Glutamatergic neuron (in vitro differentiated cells): ENCODE data around the gene KRTAP10-1. TPM values are rescaled to one million over a fixed set of nuclear protein-coding genes. Genes with fewer than 3 reads are reported as not detected.
A peak's percentile ranks its signal among the peaks of the same experiment; 100 is the strongest.

ENCODE experiments used
- DNase-seq: peaks from one replicate; pipeline ENCODE4 v3.0.0; 2022
- H3K27ac Mint-ChIP-seq: one replicate; pipeline ENCODE4 v1.8.0; 2020; ENCODE audit warnings: mild to moderate bottlenecking, mixed read lengths, inconsistent platforms; ENCODE audit not compliant: unreplicated experiment
- H3K27me3 Mint-ChIP-seq: one replicate; pipeline ENCODE4 v1.8.0; 2020; ENCODE audit warnings: mild to moderate bottlenecking, moderate library complexity, mixed read lengths, inconsistent platforms; ENCODE audit not compliant: unreplicated experiment
- H3K36me3 Mint-ChIP-seq: one replicate; pipeline ENCODE4 v1.8.0; 2020; ENCODE audit warnings: mild to moderate bottlenecking, mixed read lengths, inconsistent platforms; ENCODE audit not compliant: unreplicated experiment
- H3K4me1 Mint-ChIP-seq: one replicate; pipeline ENCODE4 v1.8.0; 2020; ENCODE audit warnings: mild to moderate bottlenecking, low read depth, mixed read lengths, inconsistent platforms; ENCODE audit not compliant: unreplicated experiment
- H3K4me3 Mint-ChIP-seq: one replicate; pipeline ENCODE4 v1.8.0; 2020; ENCODE audit warnings: mild to moderate bottlenecking, mixed read lengths, inconsistent platforms; ENCODE audit not compliant: unreplicated experiment
- H3K9me3 Mint-ChIP-seq: one replicate; pipeline ENCODE4 v1.8.0; 2020; ENCODE audit warnings: mild to moderate bottlenecking, moderate library complexity, mixed read lengths, inconsistent platforms; ENCODE audit not compliant: unreplicated experiment
- total RNA-seq: library from RNA; stranded (reverse); fragmentation: NEBNext Ultra II Directional; extraction: Animal tissue kit (Norgen Biotek cat#: 25700); gene quantifications from one replicate; pipeline ENCODE4 v1.2.1, GENCODE V29; 2021; ENCODE audit not compliant: unreplicated experiment
- TF ChIP-seq, protein P1 (sequence below): fragments of 200-600 bp; sonication (generic); IDR thresholded peaks from one replicate; pipeline ENCODE4 v1.5.0; 2021; ENCODE audit not compliant: partially characterized antibody, unreplicated experiment

The KRTAP10-1 gene
- total RNA-seq, 1 donor from 2014 or later, result not detected

DNA sequence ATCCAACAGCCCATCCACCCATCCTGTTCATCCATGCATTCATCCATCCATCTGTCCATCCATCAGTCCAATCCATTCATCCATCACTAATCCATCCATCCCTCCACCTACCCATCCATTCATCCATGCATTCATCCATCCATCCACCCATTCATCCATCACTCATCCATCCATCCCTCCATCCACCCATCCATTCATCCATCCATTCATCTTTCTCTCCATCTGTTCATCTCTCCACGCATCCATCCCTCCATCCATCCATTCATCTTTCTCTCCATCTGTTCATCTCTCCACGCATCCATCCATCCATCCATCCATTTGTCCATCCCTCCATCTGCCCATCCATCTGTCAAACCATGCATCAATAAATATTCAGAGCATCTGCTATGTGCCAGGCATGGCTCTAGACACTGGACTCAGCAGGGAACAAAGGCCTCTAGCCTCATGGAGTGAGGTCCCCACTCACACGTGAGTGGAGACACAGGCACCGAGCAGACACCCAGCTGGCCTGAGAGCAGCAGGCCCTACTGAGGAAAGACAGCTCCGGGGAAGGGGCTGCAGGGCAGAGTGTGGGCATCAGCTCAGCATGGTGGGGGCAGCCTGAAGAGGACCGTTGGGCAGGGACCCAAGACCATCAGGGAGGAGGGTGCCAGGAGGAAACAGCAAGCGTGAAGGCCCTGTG lies 9.6 kb downstream of the KRTAP10-1 start:
- Mint-ChIP-seq H3K9me3 (peaks cover 12% of the 10 kb centered on the region), H3K4me1 (peaks cover 8% of the 10 kb centered on the region), H3K27me3 (peaks cover 5% of the 10 kb centered on the region), H3K4me3 (no peak overlapping the region), H3K27ac (peak overlapping the region; percentile 28), H3K36me3 (peaks cover 6% of the 10 kb centered on the region)
- DNase-seq, result no peak
- TF ChIP-seq, protein P1, sequence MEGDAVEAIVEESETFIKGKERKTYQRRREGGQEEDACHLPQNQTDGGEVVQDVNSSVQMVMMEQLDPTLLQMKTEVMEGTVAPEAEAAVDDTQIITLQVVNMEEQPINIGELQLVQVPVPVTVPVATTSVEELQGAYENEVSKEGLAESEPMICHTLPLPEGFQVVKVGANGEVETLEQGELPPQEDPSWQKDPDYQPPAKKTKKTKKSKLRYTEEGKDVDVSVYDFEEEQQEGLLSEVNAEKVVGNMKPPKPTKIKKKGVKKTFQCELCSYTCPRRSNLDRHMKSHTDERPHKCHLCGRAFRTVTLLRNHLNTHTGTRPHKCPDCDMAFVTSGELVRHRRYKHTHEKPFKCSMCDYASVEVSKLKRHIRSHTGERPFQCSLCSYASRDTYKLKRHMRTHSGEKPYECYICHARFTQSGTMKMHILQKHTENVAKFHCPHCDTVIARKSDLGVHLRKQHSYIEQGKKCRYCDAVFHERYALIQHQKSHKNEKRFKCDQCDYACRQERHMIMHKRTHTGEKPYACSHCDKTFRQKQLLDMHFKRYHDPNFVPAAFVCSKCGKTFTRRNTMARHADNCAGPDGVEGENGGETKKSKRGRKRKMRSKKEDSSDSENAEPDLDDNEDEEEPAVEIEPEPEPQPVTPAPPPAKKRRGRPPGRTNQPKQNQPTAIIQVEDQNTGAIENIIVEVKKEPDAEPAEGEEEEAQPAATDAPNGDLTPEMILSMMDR, result no peak

DNA sequence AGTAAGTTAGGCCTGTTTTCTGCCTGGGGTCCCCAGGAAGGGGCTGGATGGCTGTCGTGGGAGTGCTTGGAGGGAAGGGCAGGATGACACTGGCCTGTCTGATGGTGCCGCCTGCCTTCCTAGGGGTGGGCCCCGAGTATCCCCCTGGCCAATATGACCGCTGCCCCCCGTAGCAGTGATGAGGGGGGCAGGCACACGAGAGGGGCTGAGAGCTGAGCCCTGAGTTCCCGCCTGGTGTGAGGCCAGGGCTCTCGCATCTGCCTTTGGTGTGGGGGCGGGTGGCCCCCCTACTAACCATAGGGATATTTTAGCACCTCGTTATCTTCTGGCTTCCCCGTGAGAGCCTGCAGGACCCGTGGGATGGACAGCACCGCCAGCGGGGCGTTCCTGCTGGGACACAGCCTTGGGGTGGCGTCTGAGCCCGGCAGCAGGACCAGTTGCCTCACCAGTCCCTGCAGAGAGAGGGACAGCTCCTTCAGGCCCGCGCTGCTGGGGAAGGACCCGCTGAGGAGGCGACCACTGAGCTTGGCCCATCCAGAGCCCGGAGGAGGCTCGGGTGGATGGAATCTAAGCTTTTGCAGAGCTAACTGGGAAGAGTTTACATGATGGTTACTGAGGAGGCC lies 10.4 kb downstream of the KRTAP10-1 start:
- Mint-ChIP-seq H3K4me3 (no peak overlapping the region), H3K9me3 (peaks cover 10% of the 10 kb centered on the region), H3K4me1 (peaks cover 8% of the 10 kb centered on the region), H3K27me3 (peaks cover 5% of the 10 kb centered on the region), H3K27ac (no peak overlapping the region), H3K36me3 (peaks cover 6% of the 10 kb centered on the region)
- TF ChIP-seq, protein P1, result no peak
- peak; percentile 1 for DNase-seq

DNA sequence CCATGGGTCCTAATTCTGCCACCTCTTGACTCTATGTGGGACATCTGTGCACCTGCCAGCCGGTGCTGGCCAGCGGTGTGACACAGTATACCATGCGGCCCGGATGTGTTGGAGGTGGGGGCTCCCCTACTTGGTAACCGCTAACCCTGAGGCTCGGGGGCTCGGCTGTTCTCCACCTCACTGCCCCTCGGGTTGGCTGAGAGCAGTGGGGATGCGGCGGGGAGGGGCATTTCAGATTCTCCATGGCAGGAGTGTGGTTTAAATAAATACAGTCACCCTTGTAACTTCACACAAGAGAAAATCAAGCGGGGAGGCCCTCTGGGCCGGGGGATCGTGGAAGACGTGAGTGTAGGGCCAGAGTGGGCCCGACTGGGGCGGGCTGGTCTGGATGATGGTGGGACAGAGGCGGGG lies 11.0 kb downstream of the KRTAP10-1 start:
- H3K4me3 Mint-ChIP-seq, result no peak overlapping the region
- peaks cover 8% of the 10 kb centered on the region for H3K4me1 Mint-ChIP-seq
- H3K36me3 Mint-ChIP-seq, result peaks cover 6% of the 10 kb centered on the region
- H3K27me3 Mint-ChIP-seq, result peaks cover 5% of the 10 kb centered on the region
- peaks cover 10% of the 10 kb centered on the region for H3K9me3 Mint-ChIP-seq
- TF ChIP-seq, protein P1, result no peak
- H3K27ac Mint-ChIP-seq, result no peak overlapping the region
- peak; percentile 14 for DNase-seq

DNA sequence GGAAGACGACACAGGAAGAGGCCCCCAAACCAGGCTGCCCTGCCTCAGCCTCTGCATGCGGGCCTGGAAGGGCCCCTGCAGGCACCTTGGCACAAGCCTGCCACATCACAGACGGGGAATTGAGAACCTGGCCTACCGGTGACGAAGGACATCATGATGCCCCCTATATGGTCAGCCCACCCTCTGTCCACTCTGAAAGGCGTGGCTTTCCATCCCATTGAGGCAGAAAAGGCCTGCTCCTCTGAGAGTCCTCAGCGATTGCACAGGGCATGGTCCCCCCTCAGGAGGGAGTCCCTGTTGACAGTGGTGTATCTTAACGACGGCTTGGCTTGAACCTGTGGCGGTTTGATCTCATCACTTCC lies 11.4 kb downstream of the KRTAP10-1 start:
- DNase-seq, result peak; percentile 5
- H3K4me3 Mint-ChIP-seq, result no peak overlapping the region
- no peak overlapping the region for H3K27ac Mint-ChIP-seq
- peaks cover 5% of the 10 kb centered on the region for H3K27me3 Mint-ChIP-seq
- H3K9me3 Mint-ChIP-seq, result peaks cover 10% of the 10 kb centered on the region
- peaks cover 8% of the 10 kb centered on the region for H3K4me1 Mint-ChIP-seq
- TF ChIP-seq, protein P1, result no peak
- peaks cover 6% of the 10 kb centered on the region for H3K36me3 Mint-ChIP-seq

DNA sequence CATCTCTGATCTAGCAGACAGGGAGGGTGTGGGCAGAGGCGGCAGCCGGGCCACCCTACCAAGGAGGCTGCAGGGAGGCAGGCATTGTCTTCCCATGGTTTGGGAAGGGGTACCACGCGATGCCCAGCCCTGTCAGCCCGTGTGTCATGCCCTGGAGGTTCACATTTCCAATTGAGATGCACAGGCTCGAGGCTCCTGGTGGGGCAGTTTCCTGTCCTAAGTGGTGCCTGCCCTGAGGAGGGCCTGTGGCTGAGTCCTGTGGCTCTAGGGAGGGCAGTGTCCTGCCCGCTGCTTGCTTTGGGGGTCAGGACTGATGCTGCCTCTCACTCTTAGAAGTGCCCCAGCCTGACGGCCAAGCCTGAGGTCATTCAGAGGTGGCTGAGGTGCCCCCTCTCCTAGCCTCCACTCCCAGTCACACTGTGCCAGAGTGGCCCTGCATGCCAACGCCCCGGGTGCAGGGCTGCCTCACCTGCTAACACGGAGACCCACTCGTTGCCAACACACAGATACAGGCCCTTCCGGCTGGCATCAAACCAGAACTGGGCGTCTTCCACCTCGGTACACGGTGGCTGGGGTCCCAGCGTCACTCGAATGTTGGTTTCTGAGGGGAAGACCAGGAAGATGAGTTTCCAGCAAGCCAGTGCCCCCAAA lies 11.9 kb downstream of the KRTAP10-1 start:
- Mint-ChIP-seq H3K27me3 (peaks cover 5% of the 10 kb centered on the region), H3K4me3 (no peak overlapping the region), H3K27ac (no peak overlapping the region), H3K9me3 (peaks cover 10% of the 10 kb centered on the region), H3K4me1 (peaks cover 8% of the 10 kb centered on the region), H3K36me3 (peaks cover 6% of the 10 kb centered on the region)
- TF ChIP-seq, protein P1, result no peak
- DNase-seq, result peak; percentile 5
